ENCODE data around the gene KIAA1328. TPM values are rescaled to one million over a fixed set of nuclear protein-coding genes. Genes with fewer than 3 reads are reported as not detected.

KIAA1328 gene
- total and polyA plus RNA-seq, 4 donors: 2.8 to 48.1 (median 7.0) TPM

GRCh38 chr18:36950960-36951359 is 122.0 kb downstream of the KIAA1328 start:
- Histone ChIP-seq H3K27me3 (ENCODE audit: control insufficient read depth in 3 of 3, insufficient read depth in 3 of 3, low read length in 2 of 3) (no peaks in the 10 kb centered on the region), H3K36me3 (ENCODE audit: control insufficient read depth in 4 of 4, insufficient read depth in 4 of 4, low read length in 4 of 4) (no peaks in the 10 kb centered on the region), H3K4me1 (ENCODE audit: control insufficient read depth in 5 of 5, insufficient read depth in 5 of 5, low read length in 5 of 5) (peaks cover 0 to 6% (median 0%) of the 10 kb centered on the region in 5 donors), H3K9ac (ENCODE audit: insufficient read depth in 1 of 2, low read length in 2 of 2) (no peak overlapping the region), H3K27ac (ENCODE audit: low read depth in 1 of 2, low read length in 1 of 2) (no peak overlapping the region), H3K9me3 (ENCODE audit: control insufficient read depth in 4 of 4, insufficient read depth in 3 of 4, low read length in 3 of 4) (no peaks in the 10 kb centered on the region), H3K4me3 (no peak overlapping the region)
- ATAC-seq (ENCODE audit: insufficient read depth, low FRiP score): no peak
- TF ChIP-seq CTCF (IDR thresholded peaks at IDR 0.05; ENCODE audit: control extremely low read depth, extremely low read depth): no peak
- WGBS, 2 donors: 61 to 78% methylated on average over 2 of the region's 2 CpGs
- no peak for DNase-seq

- H3K36me3 ChIP-seq (ENCODE audit: control insufficient read depth in 4 of 4, insufficient read depth in 4 of 4, low read length in 4 of 4): no peaks in the 10 kb centered on the region
- TF ChIP-seq CTCF (IDR thresholded peaks at IDR 0.05; ENCODE audit: control extremely low read depth, extremely low read depth): no peak
- WGBS, 2 donors: 96 to 97% methylated on average over 1 of the region's 1 CpG
Observed at GRCh38 chr18:36953047-36953446, 124.1 kb downstream of the KIAA1328 start.

GRCh38 chr18:36960038-36960437 is 131.1 kb downstream of the KIAA1328 start:
- H3K9me3 ChIP-seq (ENCODE audit: control insufficient read depth in 4 of 4, insufficient read depth in 3 of 4, low read length in 3 of 4): peaks cover 0 to 2% (median 0%) of the 10 kb centered on the region in 4 donors
- H3K27ac ChIP-seq (ENCODE audit: low read depth in 1 of 2, low read length in 1 of 2): no peak overlapping the region
- WGBS, 2 donors: 93 to 96% methylated on average over 9 of the region's 9 CpGs
- no peaks in the 10 kb centered on the region for H3K4me1 ChIP-seq (ENCODE audit: control insufficient read depth in 5 of 5, insufficient read depth in 5 of 5, low read length in 5 of 5)
- DNase-seq (no peak), ATAC-seq (ENCODE audit: insufficient read depth, low FRiP score) (no peak)
- no peaks in the 10 kb centered on the region for H3K27me3 ChIP-seq (ENCODE audit: control insufficient read depth in 3 of 3, insufficient read depth in 3 of 3, low read length in 2 of 3)
- H3K4me3 ChIP-seq: no peak overlapping the region
- H3K9ac ChIP-seq (ENCODE audit: insufficient read depth in 1 of 2, low read length in 2 of 2): no peak overlapping the region
- H3K36me3 ChIP-seq (ENCODE audit: control insufficient read depth in 4 of 4, insufficient read depth in 4 of 4, low read length in 4 of 4): peaks cover 0 to 9% (median 6%) of the 10 kb centered on the region in 4 donors
- TF ChIP-seq CTCF (IDR thresholded peaks at IDR 0.05; ENCODE audit: control extremely low read depth, extremely low read depth): no peak

More at GRCh38 chr18:36953047-36953446, 124.1 kb downstream of the KIAA1328 start:
- Histone ChIP-seq H3K27ac (ENCODE audit: low read depth in 1 of 2, low read length in 1 of 2) (no peak overlapping the region), H3K9ac (ENCODE audit: insufficient read depth in 1 of 2, low read length in 2 of 2) (no peak overlapping the region), H3K27me3 (ENCODE audit: control insufficient read depth in 3 of 3, insufficient read depth in 3 of 3, low read length in 2 of 3) (no peaks in the 10 kb centered on the region), H3K4me1 (ENCODE audit: control insufficient read depth in 5 of 5, insufficient read depth in 5 of 5, low read length in 5 of 5) (no peaks in the 10 kb centered on the region), H3K4me3 (no peak overlapping the region), H3K9me3 (ENCODE audit: control insufficient read depth in 4 of 4, insufficient read depth in 3 of 4, low read length in 3 of 4) (no peaks in the 10 kb centered on the region)
- no peak for ATAC-seq (ENCODE audit: insufficient read depth, low FRiP score)
- no peak for DNase-seq

GRCh38 chr18:36963464-36963863 is 134.5 kb downstream of the KIAA1328 start:
- no peak for DNase-seq
- ATAC-seq (ENCODE audit: insufficient read depth, low FRiP score): no peak
- no peaks in the 10 kb centered on the region for H3K27me3 ChIP-seq (ENCODE audit: control insufficient read depth in 3 of 3, insufficient read depth in 3 of 3, low read length in 2 of 3)
- H3K36me3 ChIP-seq (ENCODE audit: control insufficient read depth in 4 of 4, insufficient read depth in 4 of 4, low read length in 4 of 4): peaks cover 0 to 7% (median 6%) of the 10 kb centered on the region in 4 donors
- H3K9me3 ChIP-seq (ENCODE audit: control insufficient read depth in 4 of 4, insufficient read depth in 3 of 4, low read length in 3 of 4): peaks cover 0 to 10% (median 2%) of the 10 kb centered on the region in 4 donors
- no peak overlapping the region for H3K4me3 ChIP-seq
- no peak for TF ChIP-seq CTCF (IDR thresholded peaks at IDR 0.05; ENCODE audit: control extremely low read depth, extremely low read depth)
- WGBS, 2 donors: 75 to 90% methylated on average over 2 of the region's 2 CpGs
- H3K27ac ChIP-seq (ENCODE audit: low read depth in 1 of 2, low read length in 1 of 2): no peak overlapping the region
- no peaks in the 10 kb centered on the region for H3K4me1 ChIP-seq (ENCODE audit: control insufficient read depth in 5 of 5, insufficient read depth in 5 of 5, low read length in 5 of 5)
- no peak overlapping the region for H3K9ac ChIP-seq (ENCODE audit: insufficient read depth in 1 of 2, low read length in 2 of 2)
